AG09319 (cell line): ENCODE data around the gene RAB11FIP2.

Experiments used
- DNase-seq: peaks from one replicate; pipeline ENCODE4 v3.0.0-alpha.2; 2010; ENCODE audit warnings: low read depth; ENCODE audit errors: extremely low read depth
- TF ChIP-seq, protein P1 (sequence below): IDR thresholded peaks from 2 replicates; pipeline ENCODE4 v1.5.1; 2011; ENCODE audit warnings: low read depth, mild to moderate bottlenecking, inconsistent platforms, low read length, moderate library complexity

RAB11FIP2 gene

DNA sequence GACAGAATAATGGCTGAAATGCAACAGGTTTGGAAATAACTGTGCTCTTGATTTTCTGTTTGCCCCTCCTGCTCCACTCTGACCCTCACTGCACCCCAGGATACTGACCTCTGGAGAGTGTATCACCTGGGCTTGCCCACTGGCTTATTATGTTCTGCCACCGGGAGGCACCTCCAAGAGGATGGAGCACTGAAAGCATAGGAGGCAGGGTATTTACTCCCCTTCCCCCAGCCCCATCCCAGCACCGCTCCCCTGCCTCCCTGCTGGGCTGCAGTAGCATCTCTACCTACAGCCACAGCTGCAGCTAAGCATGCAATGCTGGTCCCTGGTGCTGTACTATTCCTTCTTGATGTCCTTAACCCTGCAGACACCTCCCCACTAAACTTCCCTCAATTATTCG is 26.4 kb downstream of the RAB11FIP2 start:
- DNase-seq, result no peak
- TF ChIP-seq, protein P1, sequence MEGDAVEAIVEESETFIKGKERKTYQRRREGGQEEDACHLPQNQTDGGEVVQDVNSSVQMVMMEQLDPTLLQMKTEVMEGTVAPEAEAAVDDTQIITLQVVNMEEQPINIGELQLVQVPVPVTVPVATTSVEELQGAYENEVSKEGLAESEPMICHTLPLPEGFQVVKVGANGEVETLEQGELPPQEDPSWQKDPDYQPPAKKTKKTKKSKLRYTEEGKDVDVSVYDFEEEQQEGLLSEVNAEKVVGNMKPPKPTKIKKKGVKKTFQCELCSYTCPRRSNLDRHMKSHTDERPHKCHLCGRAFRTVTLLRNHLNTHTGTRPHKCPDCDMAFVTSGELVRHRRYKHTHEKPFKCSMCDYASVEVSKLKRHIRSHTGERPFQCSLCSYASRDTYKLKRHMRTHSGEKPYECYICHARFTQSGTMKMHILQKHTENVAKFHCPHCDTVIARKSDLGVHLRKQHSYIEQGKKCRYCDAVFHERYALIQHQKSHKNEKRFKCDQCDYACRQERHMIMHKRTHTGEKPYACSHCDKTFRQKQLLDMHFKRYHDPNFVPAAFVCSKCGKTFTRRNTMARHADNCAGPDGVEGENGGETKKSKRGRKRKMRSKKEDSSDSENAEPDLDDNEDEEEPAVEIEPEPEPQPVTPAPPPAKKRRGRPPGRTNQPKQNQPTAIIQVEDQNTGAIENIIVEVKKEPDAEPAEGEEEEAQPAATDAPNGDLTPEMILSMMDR, result no peak

DNA sequence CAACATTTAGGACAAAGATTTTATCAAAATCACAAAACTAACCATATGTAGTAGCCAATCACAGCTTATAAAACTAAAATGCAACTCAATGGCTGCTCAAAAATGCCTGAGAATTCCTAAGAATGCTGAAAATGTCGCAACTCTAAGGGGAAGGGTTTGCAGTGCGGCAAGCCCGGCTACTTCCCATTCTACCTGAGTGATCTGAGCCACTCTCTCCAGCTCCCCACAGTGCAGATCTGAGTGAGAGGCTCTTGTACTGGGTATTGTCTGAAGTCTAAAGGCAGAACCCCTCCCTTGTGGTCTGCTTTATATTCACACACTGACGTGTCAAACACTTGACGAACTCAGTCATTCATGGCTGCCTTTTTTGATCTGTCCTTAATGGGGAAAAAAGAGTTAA is 28.9 kb downstream of the RAB11FIP2 start:
- no peak for DNase-seq
- TF ChIP-seq, protein P1, result no peak

DNA sequence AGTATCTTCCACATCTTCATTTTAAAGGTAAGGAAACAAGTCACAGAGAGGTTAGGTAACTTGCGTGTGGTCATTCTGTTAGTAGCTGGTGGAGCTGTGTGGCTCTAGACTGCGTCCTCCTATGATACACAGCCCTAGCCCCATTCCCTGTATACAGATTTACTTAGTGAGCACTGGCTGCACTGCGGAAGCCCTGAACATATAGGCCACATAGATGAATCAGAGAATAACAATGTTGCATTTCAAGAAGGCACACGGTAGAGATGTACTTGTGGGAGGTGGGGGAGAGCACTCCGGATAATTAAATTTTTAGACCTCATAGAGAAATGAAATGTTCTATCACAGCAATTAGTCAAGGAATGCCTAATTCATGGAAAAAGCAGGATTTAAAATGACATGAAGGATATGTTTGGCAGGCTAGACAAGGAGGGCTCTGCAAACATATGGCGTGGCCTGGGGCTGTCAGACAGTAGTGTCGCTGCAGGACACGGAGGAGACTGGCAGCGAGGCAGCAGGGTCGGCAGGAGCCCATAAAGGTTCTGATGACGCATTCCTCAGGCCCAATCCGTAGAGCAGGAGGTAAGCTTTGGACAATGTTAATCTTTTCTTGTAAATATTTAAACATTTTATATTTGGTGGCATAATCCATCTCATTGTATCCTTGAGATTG is 29.5 kb downstream of the RAB11FIP2 start:
- no peak for DNase-seq
- TF ChIP-seq, protein P1, result no peak

DNA sequence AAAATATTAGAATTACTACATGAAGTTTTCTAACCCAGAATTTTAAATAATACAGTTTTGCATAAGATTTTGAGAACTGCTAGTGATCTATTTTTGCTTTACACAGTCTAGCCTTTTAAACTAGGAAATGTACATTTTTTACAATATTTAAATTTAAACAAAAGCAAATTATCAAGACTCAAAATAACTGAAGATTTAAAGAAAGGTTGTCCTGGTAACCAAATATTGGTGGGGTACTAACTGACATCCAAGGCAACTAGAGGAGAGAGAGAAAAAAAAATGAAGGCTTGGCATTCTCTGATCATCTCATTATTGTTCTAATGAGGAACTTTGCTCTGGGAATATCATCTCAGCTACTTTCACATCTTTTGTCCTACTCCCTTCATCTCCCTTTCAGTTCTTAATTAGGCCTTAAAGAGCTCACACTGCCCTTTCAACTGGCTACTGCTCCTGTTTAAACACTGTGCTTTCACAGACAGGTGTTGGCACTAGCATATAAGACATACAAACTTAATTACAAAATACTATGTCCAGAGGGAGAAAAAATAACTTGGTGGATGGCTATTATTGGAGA is 33.7 kb downstream of the RAB11FIP2 start:
- no peak for DNase-seq
- TF ChIP-seq, protein P1, result no peak

DNA sequence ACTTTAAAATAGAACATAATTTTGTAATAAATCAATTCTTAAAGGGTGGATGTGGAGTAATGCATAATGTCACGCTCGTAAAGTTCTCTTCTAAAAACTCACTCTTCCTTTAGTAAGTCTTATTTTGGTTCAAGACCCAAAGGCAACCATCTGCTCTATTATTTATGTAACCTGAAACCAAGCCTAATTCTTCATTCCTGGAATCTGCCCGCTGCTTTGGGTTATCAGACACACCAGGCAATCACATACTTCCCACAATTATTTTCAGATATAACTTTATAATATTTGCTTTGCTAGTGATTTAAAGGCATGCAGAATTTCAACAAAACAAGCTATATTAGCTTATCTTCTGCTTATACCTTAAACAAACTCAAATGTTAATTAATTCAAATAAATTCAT is 39.0 kb downstream of the RAB11FIP2 start:
- TF ChIP-seq, protein P1, result no peak
- no peak for DNase-seq

DNA sequence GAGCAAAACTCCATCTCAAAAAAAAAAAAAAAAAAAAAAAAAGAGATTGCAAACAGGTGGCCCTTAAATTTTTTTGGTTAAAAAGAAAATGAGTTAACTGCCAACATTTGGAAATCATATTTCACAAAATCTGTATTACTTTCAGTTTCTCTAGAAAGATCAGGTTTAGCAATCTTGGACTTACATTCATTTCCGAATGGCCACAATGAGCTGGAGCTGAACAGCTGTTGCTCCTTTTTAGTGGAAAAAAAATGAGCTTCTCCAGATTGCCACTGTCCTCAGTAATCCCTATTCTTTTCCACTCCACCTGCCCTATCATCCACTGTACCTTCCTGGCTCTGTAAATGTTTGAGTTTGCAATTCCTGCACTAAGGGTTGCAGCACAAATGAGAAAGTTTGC is 43.6 kb downstream of the RAB11FIP2 start:
- DNase-seq, result no peak
- TF ChIP-seq, protein P1, result no peak

DNA sequence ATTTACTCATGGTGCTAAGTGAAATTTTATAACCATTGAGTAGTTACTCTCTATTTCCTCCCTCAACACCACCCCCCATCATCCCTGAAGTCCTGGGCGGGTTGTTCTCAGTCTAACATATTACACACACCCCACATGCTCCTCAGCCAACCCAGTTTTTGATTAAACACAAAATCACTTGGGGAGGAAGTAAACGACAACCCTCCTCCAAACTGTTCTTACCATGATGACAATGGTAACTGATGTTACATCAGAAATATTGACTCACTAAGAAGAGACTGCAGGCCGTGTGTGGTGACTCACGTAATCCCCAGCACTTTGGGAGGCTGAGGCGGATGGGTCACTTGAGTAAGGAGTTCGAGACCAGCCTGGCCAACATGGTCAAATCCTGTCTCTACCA is 44.2 kb downstream of the RAB11FIP2 start:
- TF ChIP-seq, protein P1, result no peak
- DNase-seq, result no peak
